Stimulated activated naive CD4-positive, alpha-beta T cell (primary cell): ENCODE results near the gene NUMA1.

Experiments
- DNase-seq, 6 experiments: peaks; one replicate each; lab custom pipeline; 2025; lab: John Stamatoyannopoulos, UW

Gene NUMA1

GRCh38 chr11:72000202-72000867, 80.0 kb downstream of the NUMA1 start:
- DNase-seq, result no peak

GRCh38 chr11:71999798-72000197, 80.5 kb downstream of the NUMA1 start:
- no peak for DNase-seq

- DNase-seq, result no peak
Measured at GRCh38 chr11:71999362-71999761, 81.0 kb downstream of the NUMA1 start.

- DNase-seq, result peak in 3 of 6 experiments; percentile 18 to 50 (median 19)
Measured at GRCh38 chr11:71998649-71999310, 81.6 kb downstream of the NUMA1 start, which contains the start of gene IL18BP. TSS of gene IL18BP (plus strand) at chr11:71998909. CDS start at chr11:71999985, 1,076 bp downstream.

- no peak for DNase-seq
Measured at GRCh38 chr11:71998061-71998460, 82.3 kb downstream of the NUMA1 start.

GRCh38 chr11:71997594-71997993, 82.7 kb downstream of the NUMA1 start:
- DNase-seq, result no peak

GRCh38 chr11:71996946-71997345, 83.4 kb downstream of the NUMA1 start:
- no peak for DNase-seq

- DNase-seq, result no peak
Measured at GRCh38 chr11:71996517-71996916, 83.8 kb downstream of the NUMA1 start.

- no peak for DNase-seq
Measured at GRCh38 chr11:71995726-71996291, 84.5 kb downstream of the NUMA1 start.

- DNase-seq, result no peak
Measured at GRCh38 chr11:71994786-71995185, 85.6 kb downstream of the NUMA1 start.

GRCh38 chr11:71992136-71992730, 88.1 kb downstream of the NUMA1 start:
- no peak for DNase-seq

- no peak for DNase-seq
Measured at GRCh38 chr11:71991494-71991893, 88.8 kb downstream of the NUMA1 start.

- DNase-seq, result no peak
Measured at GRCh38 chr11:71990701-71991100, 89.6 kb downstream of the NUMA1 start.

GRCh38 chr11:71988050-71988449, 92.3 kb downstream of the NUMA1 start:
- DNase-seq, result no peak

- no peak for DNase-seq
Measured at GRCh38 chr11:71987521-71987920, 92.8 kb downstream of the NUMA1 start.

GRCh38 chr11:71986131-71986530, 94.2 kb downstream of the NUMA1 start:
- no peak for DNase-seq

- DNase-seq, result no peak
Measured at GRCh38 chr11:71979602-71980001, 100.7 kb downstream of the NUMA1 start.

GRCh38 chr11:71979094-71979493, 101.2 kb downstream of the NUMA1 start:
- no peak for DNase-seq

GRCh38 chr11:71977743-71978418, 102.5 kb downstream of the NUMA1 start:
- peak in 5 of 6 experiments; percentile 7 to 55 (median 47) for DNase-seq

GRCh38 chr11:71977090-71977489, 103.3 kb downstream of the NUMA1 start:
- no peak for DNase-seq

- no peak for DNase-seq
Measured at GRCh38 chr11:71976551-71976950, 103.8 kb downstream of the NUMA1 start.

- no peak for DNase-seq
Measured at GRCh38 chr11:71971680-71972079, 108.7 kb downstream of the NUMA1 start.
